CD8-positive, alpha-beta memory T cell (primary cell): Measurements from ENCODE around the gene NFIB. TPM values are rescaled to one million over a fixed set of nuclear protein-coding genes. Genes with fewer than 3 reads are reported as not detected.

Experiments
- CTCF ChIA-PET: fragments of 350-600 bp; sonication (Branson Sonifier 250); formaldehyde crosslinking; loops from one replicate; lab custom pipeline; 2021; ENCODE audit warnings: antibody characterized with exemption; lab: Charles Lee
- POLR2A ChIA-PET: fragments of 350-600 bp; sonication (Branson Sonifier 250); formaldehyde crosslinking; loops from one replicate; lab custom pipeline; 2021; ENCODE audit warnings: antibody characterized with exemption; lab: Charles Lee
- DNase-seq, 5 donors: peaks; one replicate each; pipeline versions ENCODE4 v3.0.0 to v3.0.0-alpha.2; 2020 to 2022; ENCODE audit warnings: mixed read lengths in 1 of 5
- H3K27ac ChIP-seq: one replicate; pipeline ENCODE4 v1.7.0; 2013; ENCODE audit warnings: low read depth, mild to moderate bottlenecking, low read length, moderate library complexity
- H3K27me3 ChIP-seq: 2 replicates; pipeline ENCODE4 v1.7.0; 2013; ENCODE audit warnings: low read length, mild to moderate bottlenecking; ENCODE audit not compliant: insufficient read depth, poor library complexity, severe bottlenecking
- H3K36me3 ChIP-seq: 2 replicates; pipeline ENCODE4 v1.7.0; 2013; ENCODE audit warnings: mild to moderate bottlenecking, low read length, moderate library complexity; ENCODE audit not compliant: insufficient read depth
- H3K4me1 ChIP-seq: 2 replicates; pipeline ENCODE4 v1.7.0; 2013; ENCODE audit warnings: mild to moderate bottlenecking, low read length, moderate library complexity; ENCODE audit not compliant: insufficient read depth
- H3K4me3 ChIP-seq: 2 replicates; pipeline ENCODE4 v1.7.0; 2013; ENCODE audit warnings: mild to moderate bottlenecking, low read length
- H3K9me3 ChIP-seq: 2 replicates; pipeline ENCODE4 v1.7.0; 2013; ENCODE audit warnings: mild to moderate bottlenecking, low read length
- H3K27ac Mint-ChIP-seq, 8 donors: one replicate each; pipeline ENCODE4 v1.8.0; 2020 to 2021; ENCODE audit warnings: mixed read lengths in 8 of 8, mild to moderate bottlenecking in 6 of 8, inconsistent platforms in 3 of 8, moderate library complexity in 3 of 8
- H3K27me3 Mint-ChIP-seq, 2 donors: one replicate each; pipeline ENCODE4 v1.8.0; 2020 to 2021; ENCODE audit warnings: mixed read lengths in 2 of 2, mild to moderate bottlenecking in 1 of 2, moderate library complexity in 1 of 2
- H3K36me3 Mint-ChIP-seq, 3 donors: one replicate each; pipeline ENCODE4 v1.8.0; 2020 to 2021; ENCODE audit warnings: mixed read lengths in 3 of 3, inconsistent platforms in 1 of 3, mild to moderate bottlenecking in 1 of 3
- H3K4me1 Mint-ChIP-seq, 3 donors: one replicate each; pipeline ENCODE4 v1.8.0; 2020 to 2021; ENCODE audit warnings: mixed read lengths in 3 of 3, inconsistent platforms in 1 of 3, mild to moderate bottlenecking in 1 of 3
- H3K4me3 Mint-ChIP-seq, 7 donors: one replicate each; pipeline ENCODE4 v1.8.0; 2020 to 2021; ENCODE audit warnings: mixed read lengths in 7 of 7, mild to moderate bottlenecking in 6 of 7, moderate library complexity in 4 of 7, inconsistent platforms in 2 of 7
- H3K9me3 Mint-ChIP-seq, 5 donors: one replicate each; pipeline ENCODE4 v1.8.0; 2020 to 2022; ENCODE audit warnings: mixed read lengths in 5 of 5, mild to moderate bottlenecking in 3 of 5, moderate library complexity in 2 of 5, inconsistent platforms in 1 of 5
- polyA plus RNA-seq: library from polyadenylated mRNA; unstranded; fragments of 300-500 nt; fragmentation: Illumina TruSeq; gene quantifications from one replicate; pipeline ENCODE4 v1.2.3, GENCODE V29; 2021
- total RNA-seq, 2 experiments: library from RNA; stranded (reverse); gene quantifications; one replicate each; pipeline ENCODE4 v1.2.3, GENCODE V29; 2021

Gene NFIB
- total and polyA plus RNA-seq, 3 experiments from 2014 or later = not detected

DNA sequence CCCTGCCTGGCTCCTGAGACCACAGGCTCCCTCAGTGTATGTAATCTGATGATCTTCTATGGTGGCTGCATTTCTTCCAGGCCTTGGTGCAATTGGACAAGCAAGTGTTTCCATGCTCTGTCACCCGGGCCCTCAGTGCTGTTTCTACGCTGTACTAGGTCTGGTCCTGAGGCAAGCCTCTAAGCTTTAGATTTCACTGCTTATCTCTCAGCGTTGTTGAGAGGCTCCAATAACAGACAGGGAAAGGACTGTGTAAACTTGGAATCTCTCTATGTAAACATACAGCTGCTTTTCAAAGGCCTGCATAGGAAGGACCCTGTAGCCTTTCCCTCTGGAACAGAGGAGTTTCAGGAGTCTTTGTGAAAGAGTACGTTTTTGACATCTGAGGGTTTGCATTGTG, 38.6 kb upstream of the NFIB start:
- H3K36me3 ChIP-seq = no peaks in the 10 kb centered on the region
- no peaks in the 10 kb centered on the region for H3K9me3 ChIP-seq
- H3K4me3 Mint-ChIP-seq = no peak overlapping the region
- no peaks in the 10 kb centered on the region for H3K9me3 Mint-ChIP-seq
- no peaks in the 10 kb centered on the region for H3K4me1 ChIP-seq
- H3K27me3 ChIP-seq = peaks cover 4% of the 10 kb centered on the region
- no peak overlapping the region for H3K4me3 ChIP-seq
- CTCF ChIA-PET = interaction anchor here (1.9 kb wide), 1 partner anchor 925 kb away, joined by 6 read pairs; no protein-coding TSS in a partner anchor
- POLR2A ChIA-PET = no interaction called here
- DNase-seq = no peak
- H3K27me3 Mint-ChIP-seq = peaks cover 47 to 68% of the 10 kb centered on the region in 2 donors
- H3K4me1 Mint-ChIP-seq = peaks cover 10 to 24% (median 21%) of the 10 kb centered on the region in 3 donors
- no peak overlapping the region for H3K27ac Mint-ChIP-seq
- no peak overlapping the region for H3K27ac ChIP-seq
- H3K36me3 Mint-ChIP-seq = no peaks in the 10 kb centered on the region

- Mint-ChIP-seq H3K36me3 (no peaks in the 10 kb centered on the region), H3K9me3 (no peaks in the 10 kb centered on the region), H3K4me1 (peaks cover 13 to 24% (median 21%) of the 10 kb centered on the region in 3 donors), H3K27me3 (peaks cover 55 to 74% of the 10 kb centered on the region in 2 donors), H3K27ac (peak overlapping the region in 1 of 8 donors; percentile 76), H3K4me3 (no peak overlapping the region)
- no peak overlapping the region for H3K27ac ChIP-seq
- no peak overlapping the region for H3K4me3 ChIP-seq
- ChIA-PET POLR2A (no interaction called here), CTCF (no interaction called here)
- DNase-seq = no peak
- H3K36me3 ChIP-seq = no peaks in the 10 kb centered on the region
- H3K27me3 ChIP-seq = peaks cover 7% of the 10 kb centered on the region
- no peaks in the 10 kb centered on the region for H3K9me3 ChIP-seq
- H3K4me1 ChIP-seq = no peaks in the 10 kb centered on the region
Measured at GRCh38 chr9:14351221-14351836, 37.4 kb upstream of the NFIB start.

- Mint-ChIP-seq H3K27ac (no peak overlapping the region), H3K9me3 (no peaks in the 10 kb centered on the region), H3K27me3 (peaks cover 57 to 76% of the 10 kb centered on the region in 2 donors), H3K4me1 (peaks cover 14 to 25% (median 21%) of the 10 kb centered on the region in 3 donors), H3K36me3 (no peaks in the 10 kb centered on the region), H3K4me3 (peak overlapping the region in 1 of 7 donors; percentile 40)
- CTCF ChIA-PET = no interaction called here
- Histone ChIP-seq H3K4me1 (no peaks in the 10 kb centered on the region), H3K36me3 (no peaks in the 10 kb centered on the region), H3K9me3 (no peaks in the 10 kb centered on the region), H3K27me3 (peaks cover 9% of the 10 kb centered on the region), H3K4me3 (no peak overlapping the region), H3K27ac (no peak overlapping the region)
- DNase-seq = no peak
- POLR2A ChIA-PET = no interaction called here
Measured at GRCh38 chr9:14350754-14351153, 36.8 kb upstream of the NFIB start.

DNA sequence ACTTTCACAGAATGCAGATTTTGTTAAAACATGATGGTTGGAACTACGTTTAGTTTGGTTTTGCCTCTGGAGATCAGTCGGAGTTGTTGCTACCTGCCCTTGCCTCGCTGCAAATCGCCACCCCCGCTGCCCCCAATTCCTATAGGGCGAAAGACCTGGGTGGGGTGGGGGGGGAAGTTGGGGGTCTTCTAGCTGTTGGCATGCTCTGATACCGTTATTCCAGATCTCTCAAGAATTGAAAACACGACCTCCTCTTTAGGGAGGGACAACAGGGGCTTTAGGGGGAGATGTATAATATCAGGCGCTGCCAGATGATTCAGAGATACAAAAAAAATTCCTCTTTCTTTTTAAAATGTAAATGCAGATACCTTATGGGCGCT, 36.4 kb upstream of the NFIB start:
- POLR2A ChIA-PET = no interaction called here
- peaks cover 0 to under 1% (median 0%) of the 10 kb centered on the region in 5 donors for H3K9me3 Mint-ChIP-seq

DNA sequence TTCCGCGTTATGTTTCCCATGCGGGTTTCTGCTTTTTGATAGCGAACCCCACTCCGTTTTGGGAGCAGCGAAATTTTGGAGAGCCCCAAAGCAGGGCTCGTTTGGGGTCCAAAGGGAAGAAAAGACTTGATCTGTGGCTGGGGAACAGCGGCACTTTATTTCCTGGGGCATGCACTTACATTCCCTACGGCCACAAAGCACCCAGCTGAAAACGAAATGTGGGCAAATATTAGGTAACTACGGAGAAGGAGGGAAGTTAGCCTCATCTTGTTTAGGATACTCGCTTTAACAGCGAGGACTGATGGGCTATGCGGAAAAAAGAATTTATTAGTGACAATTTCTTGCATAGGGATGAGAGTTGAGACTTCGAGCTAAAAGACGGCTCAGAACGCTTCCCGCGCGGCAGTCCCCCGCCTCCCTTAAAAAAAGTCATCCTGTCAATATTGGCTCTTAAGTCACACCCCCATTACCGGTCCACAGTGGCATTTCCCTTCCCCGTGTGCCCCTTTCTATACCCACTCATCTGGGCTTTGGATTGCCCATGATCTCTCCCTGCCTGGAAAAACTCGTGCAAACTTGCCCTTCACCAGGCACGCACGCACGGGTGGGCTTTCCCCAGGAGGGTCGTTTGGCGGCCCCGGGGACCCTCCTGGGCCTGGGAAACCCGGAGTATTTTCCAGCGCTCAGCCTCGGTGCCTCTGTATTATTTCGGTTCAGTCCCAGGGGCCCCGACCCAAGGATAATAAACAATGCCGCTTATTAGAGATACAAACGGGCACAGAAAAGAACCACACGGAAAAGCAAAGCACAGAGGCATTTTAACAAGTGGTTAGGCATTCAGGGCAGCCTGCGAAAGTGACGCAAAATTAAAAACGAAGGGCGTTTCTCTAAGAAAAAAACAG, 35.8 kb upstream of the NFIB start:
- ChIA-PET CTCF (no interaction called here), POLR2A (no interaction called here)
- peaks cover 15 to 32% (median 21%) of the 10 kb centered on the region in 3 donors for H3K4me1 Mint-ChIP-seq
- Histone ChIP-seq H3K36me3 (no peaks in the 10 kb centered on the region), H3K4me1 (no peaks in the 10 kb centered on the region), H3K27ac (no peak overlapping the region), H3K4me3 (no peak overlapping the region), H3K9me3 (no peaks in the 10 kb centered on the region), H3K27me3 (peaks cover 9% of the 10 kb centered on the region)
- peaks cover 0 to 2% (median 0%) of the 10 kb centered on the region in 5 donors for H3K9me3 Mint-ChIP-seq
- no peak for DNase-seq
- H3K4me3 Mint-ChIP-seq = peak overlapping the region in 2 of 7 donors; percentile 32 to 65
- peaks cover 56 to 71% of the 10 kb centered on the region in 2 donors for H3K27me3 Mint-ChIP-seq
- peak overlapping the region in 1 of 8 donors; percentile 7 for H3K27ac Mint-ChIP-seq
- no peaks in the 10 kb centered on the region for H3K36me3 Mint-ChIP-seq

More for the DNA sequence above, 36.4 kb upstream of the NFIB start:
- Histone ChIP-seq H3K27ac (no peak overlapping the region), H3K27me3 (peaks cover 9% of the 10 kb centered on the region), H3K9me3 (no peaks in the 10 kb centered on the region), H3K4me3 (no peak overlapping the region), H3K36me3 (no peaks in the 10 kb centered on the region), H3K4me1 (no peaks in the 10 kb centered on the region)
- H3K27me3 Mint-ChIP-seq = peaks cover 57 to 76% of the 10 kb centered on the region in 2 donors
- peak overlapping the region in 1 of 8 donors; percentile 7 for H3K27ac Mint-ChIP-seq
- H3K36me3 Mint-ChIP-seq = no peaks in the 10 kb centered on the region
- no peak for DNase-seq
- peaks cover 15 to 29% (median 21%) of the 10 kb centered on the region in 3 donors for H3K4me1 Mint-ChIP-seq
- CTCF ChIA-PET = no interaction called here
- H3K4me3 Mint-ChIP-seq = peak overlapping the region in 1 of 7 donors; percentile 40

- no peak overlapping the region for H3K27ac Mint-ChIP-seq
- H3K4me3 Mint-ChIP-seq = peak overlapping the region in 2 of 7 donors; percentile 23 to 38
- no peaks in the 10 kb centered on the region for H3K36me3 Mint-ChIP-seq
- Histone ChIP-seq H3K4me1 (no peaks in the 10 kb centered on the region), H3K36me3 (no peaks in the 10 kb centered on the region), H3K4me3 (no peak overlapping the region), H3K9me3 (no peaks in the 10 kb centered on the region), H3K27ac (no peak overlapping the region), H3K27me3 (peaks cover 9% of the 10 kb centered on the region)
- ChIA-PET POLR2A (no interaction called here), CTCF (no interaction called here)
- peaks cover 16 to 32% (median 21%) of the 10 kb centered on the region in 3 donors for H3K4me1 Mint-ChIP-seq
- H3K27me3 Mint-ChIP-seq = peaks cover 56 to 67% of the 10 kb centered on the region in 2 donors
- DNase-seq = no peak
- peaks cover 0 to 2% (median 0%) of the 10 kb centered on the region in 5 donors for H3K9me3 Mint-ChIP-seq
Measured at GRCh38 chr9:14349146-14349446, 35.2 kb upstream of the NFIB start.

- Mint-ChIP-seq H3K4me3 (peak overlapping the region in 3 of 7 donors; percentile 23 to 91 (median 38)), H3K27me3 (peaks cover 52 to 62% of the 10 kb centered on the region in 2 donors), H3K4me1 (peaks cover 15 to 27% (median 20%) of the 10 kb centered on the region in 3 donors)
Measured at GRCh38 chr9:14348373-14349145, 34.6 kb upstream of the NFIB start.

More at GRCh38 chr9:14348373-14349145, 34.6 kb upstream of the NFIB start:
- Mint-ChIP-seq H3K36me3 (no peaks in the 10 kb centered on the region), H3K9me3 (peaks cover 0 to 2% (median 0%) of the 10 kb centered on the region in 5 donors), H3K27ac (no peak overlapping the region)
- POLR2A ChIA-PET = no interaction called here
- H3K36me3 ChIP-seq = no peaks in the 10 kb centered on the region
- CTCF ChIA-PET = no interaction called here
- H3K9me3 ChIP-seq = no peaks in the 10 kb centered on the region
- H3K27me3 ChIP-seq = peaks cover 9% of the 10 kb centered on the region
- no peak for DNase-seq
- no peaks in the 10 kb centered on the region for H3K4me1 ChIP-seq
- no peak overlapping the region for H3K27ac ChIP-seq
- no peak overlapping the region for H3K4me3 ChIP-seq
